ENCODE measurements around the gene GPR27. TPM values are rescaled to one million over a fixed set of nuclear protein-coding genes. Genes with fewer than 3 reads are reported as not detected.

GPR27 gene
- total RNA-seq, 1 experiment from 2014 or later = 0.07 TPM

- Histone ChIP-seq H3F3A (ENCODE audit: low read length, unreplicated experiment) (no peaks in the 10 kb centered on the region), H4K20me1 (ENCODE audit: low read length) (no peaks in the 10 kb centered on the region), H3K27ac (ENCODE audit: low read length) (no peak overlapping the region), H3K9me3 (ENCODE audit: low read length) (no peaks in the 10 kb centered on the region), H3K79me2 (ENCODE audit: low read length) (no peaks in the 10 kb centered on the region), H3K4me1 (ENCODE audit: insufficient read depth, low read length) (no peaks in the 10 kb centered on the region), H3K9ac (ENCODE audit: low read length) (no peak overlapping the region), H3K4me3 (ENCODE audit: low read length) (no peak overlapping the region), H3K36me3 (ENCODE audit: low read depth, low read length) (no peaks in the 10 kb centered on the region), H3K27me3 (ENCODE audit: low read length) (peaks cover 87% of the 10 kb centered on the region), H3K9me2 (replicated peaks; ENCODE audit: low read length) (no peaks in the 10 kb centered on the region), H3K4me2 (ENCODE audit: low read length) (no peak overlapping the region), H2AFZ (ENCODE audit: low read length) (no peak overlapping the region)
- ATAC-seq (no peak), DNase-seq (no peak)
- POLR2A ChIA-PET (ENCODE audit: unreplicated experiment) = no interaction called here
- CTCF ChIA-PET = no interaction called here
- TF ChIP-seq CTCF (conservative IDR thresholded peaks at IDR 0.05; ENCODE audit: low read depth, low read length) (no peak), EZH2phosphoT487 (IDR thresholded peaks at IDR 0.05; ENCODE audit: borderline replicate concordance, low read length) (no peak), EZH2 (IDR thresholded peaks at IDR 0.05; ENCODE audit: low read length, unreplicated experiment) (no peak)
- no TSS peak for BruUV-seq (replicated peaks)
- intact Hi-C loops (cut with micrococcal nuclease) = no loop called here
Observed at GRCh38 chr3:71800023-71800422, 46.4 kb downstream of the GPR27 start.

GRCh38 chr3:71801986-71802385 lies 48.3 kb downstream of the GPR27 start:
- peaks cover 67% of the 10 kb centered on the region for H3K27me3 ChIP-seq (ENCODE audit: low read length)
- H3K79me2 ChIP-seq (ENCODE audit: low read length) = no peaks in the 10 kb centered on the region
- H3K4me3 ChIP-seq (ENCODE audit: low read length) = no peak overlapping the region
- BruUV-seq (replicated peaks) = no TSS peak
- H3K36me3 ChIP-seq (ENCODE audit: low read depth, low read length) = no peaks in the 10 kb centered on the region
- H3K9ac ChIP-seq (ENCODE audit: low read length) = no peak overlapping the region
- H3F3A ChIP-seq (ENCODE audit: low read length, unreplicated experiment) = no peaks in the 10 kb centered on the region
- no peak overlapping the region for H3K27ac ChIP-seq (ENCODE audit: low read length)
- H3K9me2 ChIP-seq (replicated peaks; ENCODE audit: low read length) = no peaks in the 10 kb centered on the region
- TF ChIP-seq EZH2 (IDR thresholded peaks at IDR 0.05; ENCODE audit: low read length, unreplicated experiment) = no peak
- TF ChIP-seq CTCF (conservative IDR thresholded peaks at IDR 0.05; ENCODE audit: low read depth, low read length) = no peak
- TF ChIP-seq EZH2phosphoT487 (IDR thresholded peaks at IDR 0.05; ENCODE audit: borderline replicate concordance, low read length) = no peak
- ATAC-seq (no peak), DNase-seq (no peak)
- H3K4me2 ChIP-seq (ENCODE audit: low read length) = no peak overlapping the region
- no peak overlapping the region for H2AFZ ChIP-seq (ENCODE audit: low read length)
- intact Hi-C loops (cut with micrococcal nuclease) = no loop called here
- H3K4me1 ChIP-seq (ENCODE audit: insufficient read depth, low read length) = no peaks in the 10 kb centered on the region
- no peaks in the 10 kb centered on the region for H4K20me1 ChIP-seq (ENCODE audit: low read length)
- H3K9me3 ChIP-seq (ENCODE audit: low read length) = no peaks in the 10 kb centered on the region
- ChIA-PET CTCF (no interaction called here), POLR2A (ENCODE audit: unreplicated experiment) (no interaction called here)

- Histone ChIP-seq H3F3A (ENCODE audit: low read length, unreplicated experiment) (no peaks in the 10 kb centered on the region), H3K4me2 (ENCODE audit: low read length) (no peak overlapping the region), H3K36me3 (ENCODE audit: low read depth, low read length) (no peaks in the 10 kb centered on the region), H3K79me2 (ENCODE audit: low read length) (no peaks in the 10 kb centered on the region), H2AFZ (ENCODE audit: low read length) (no peak overlapping the region), H3K9ac (ENCODE audit: low read length) (no peak overlapping the region), H3K4me1 (ENCODE audit: insufficient read depth, low read length) (no peaks in the 10 kb centered on the region), H3K9me2 (replicated peaks; ENCODE audit: low read length) (no peaks in the 10 kb centered on the region), H3K27ac (ENCODE audit: low read length) (no peak overlapping the region), H4K20me1 (ENCODE audit: low read length) (no peaks in the 10 kb centered on the region), H3K4me3 (ENCODE audit: low read length) (no peak overlapping the region), H3K27me3 (ENCODE audit: low read length) (peaks cover 63% of the 10 kb centered on the region), H3K9me3 (ENCODE audit: low read length) (no peaks in the 10 kb centered on the region)
- ATAC-seq = no peak
- no TSS peak for BruUV-seq (replicated peaks)
- intact Hi-C loops (cut with micrococcal nuclease) = no loop called here
- ChIA-PET POLR2A (ENCODE audit: unreplicated experiment) (no interaction called here), CTCF (no interaction called here)
- no peak for DNase-seq
- TF ChIP-seq EZH2 (IDR thresholded peaks at IDR 0.05; ENCODE audit: low read length, unreplicated experiment) (no peak), EZH2phosphoT487 (IDR thresholded peaks at IDR 0.05; ENCODE audit: borderline replicate concordance, low read length) (no peak), CTCF (conservative IDR thresholded peaks at IDR 0.05; ENCODE audit: low read depth, low read length) (no peak)
Observed at GRCh38 chr3:71803248-71803647, 49.6 kb downstream of the GPR27 start.

Measured in PC-3 (cell line).